T-helper 1 cell treated with Interleukin-12 subunit alpha and Interleukin-12 subunit beta and Interleukin-4 antibody, amounts not matched to agents 30 μg/mL and 1 μg/mL, for 36 hours (primary cell): ENCODE results near the gene SLC7A5.
"Not testable (repeated sequence)": the region's sequence is repeated elsewhere in the genome, so short reads cannot be mapped to it uniquely, and the experiment has no call there.

Source experiments
- H3K27ac Mint-ChIP-seq: one replicate; pipeline ENCODE4 v1.8.0; 2021; ENCODE audit warnings: mild to moderate bottlenecking, mixed read lengths
- H3K27me3 Mint-ChIP-seq: one replicate; pipeline ENCODE4 v1.8.0; 2021; ENCODE audit warnings: low read depth, mixed read lengths
- H3K36me3 Mint-ChIP-seq: one replicate; pipeline ENCODE4 v1.8.0; 2021; ENCODE audit warnings: low read depth, mixed read lengths
- H3K4me1 Mint-ChIP-seq: one replicate; pipeline ENCODE4 v1.8.0; 2021; ENCODE audit warnings: low read depth, mixed read lengths
- H3K4me3 Mint-ChIP-seq: one replicate; pipeline ENCODE4 v1.8.0; 2021; ENCODE audit warnings: mild to moderate bottlenecking, moderate library complexity, mixed read lengths
- H3K9me3 Mint-ChIP-seq: one replicate; pipeline ENCODE4 v1.8.0; 2021; ENCODE audit warnings: mixed read lengths

The SLC7A5 gene

GRCh38 chr16:87896924-87897520 is 27.7 kb upstream of the SLC7A5 start:
- H3K4me3 Mint-ChIP-seq: peak overlapping the region; percentile 69
- H3K27me3 Mint-ChIP-seq, H3K36me3 Mint-ChIP-seq, H3K9me3 Mint-ChIP-seq: not testable (repeated sequence)
- peaks cover 43% of the 10 kb centered on the region for H3K4me1 Mint-ChIP-seq
- peak overlapping the region; percentile 99 for H3K27ac Mint-ChIP-seq

- H3K27me3 Mint-ChIP-seq, H3K36me3 Mint-ChIP-seq, H3K9me3 Mint-ChIP-seq: not testable (repeated sequence)
- H3K27ac Mint-ChIP-seq: peak overlapping the region; percentile 99
- H3K4me1 Mint-ChIP-seq: peaks cover 43% of the 10 kb centered on the region
- H3K4me3 Mint-ChIP-seq: peak overlapping the region; percentile 76
These were observed 27.0 kb upstream of the SLC7A5 start for GRCh38 chr16:87896176-87896890.

- H3K9me3 Mint-ChIP-seq: no peaks in the 10 kb centered on the region
- no peaks in the 10 kb centered on the region for H3K36me3 Mint-ChIP-seq
- no peaks in the 10 kb centered on the region for H3K27me3 Mint-ChIP-seq
- peak overlapping the region; percentile 99 for H3K27ac Mint-ChIP-seq
- H3K4me3 Mint-ChIP-seq: peak overlapping the region; percentile 76
- peaks cover 43% of the 10 kb centered on the region for H3K4me1 Mint-ChIP-seq
These were observed 26.4 kb upstream of the SLC7A5 start for GRCh38 chr16:87895641-87896141.

GRCh38 chr16:87894005-87894404 is 24.7 kb upstream of the SLC7A5 start:
- H3K4me1 Mint-ChIP-seq: peaks cover 43% of the 10 kb centered on the region
- not testable (repeated sequence) for H3K4me3 Mint-ChIP-seq, H3K9me3 Mint-ChIP-seq, H3K36me3 Mint-ChIP-seq, H3K27me3 Mint-ChIP-seq, H3K27ac Mint-ChIP-seq

DNA sequence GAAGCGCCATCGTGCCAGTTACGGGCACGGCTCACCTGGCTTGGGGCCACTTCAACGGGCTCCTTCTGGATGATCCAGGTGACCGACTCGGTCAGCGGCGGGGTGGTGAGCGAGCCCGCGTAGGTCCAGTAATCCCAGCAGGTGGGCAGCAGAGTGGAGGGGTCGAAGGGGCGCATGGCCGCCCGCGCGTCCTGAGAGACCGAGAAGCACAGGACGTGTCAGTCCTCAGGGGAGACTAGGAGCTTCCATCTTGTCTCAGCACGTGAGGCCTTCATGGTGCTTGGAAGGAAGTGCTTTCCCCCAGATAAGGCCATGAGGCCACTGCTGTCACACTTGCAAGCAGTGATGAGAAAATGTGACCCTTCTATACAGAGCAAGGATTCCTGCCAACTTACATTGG is 22.5 kb upstream of the SLC7A5 start:
- H3K4me3 Mint-ChIP-seq: no peak overlapping the region
- H3K27ac Mint-ChIP-seq: no peak overlapping the region
- H3K27me3 Mint-ChIP-seq: no peaks in the 10 kb centered on the region
- peaks cover 28% of the 10 kb centered on the region for H3K4me1 Mint-ChIP-seq
- no peaks in the 10 kb centered on the region for H3K9me3 Mint-ChIP-seq
- H3K36me3 Mint-ChIP-seq: peaks cover 3% of the 10 kb centered on the region

- H3K4me3 Mint-ChIP-seq, H3K27ac Mint-ChIP-seq, H3K27me3 Mint-ChIP-seq, H3K9me3 Mint-ChIP-seq, H3K36me3 Mint-ChIP-seq: not testable (repeated sequence)
- peaks cover 10% of the 10 kb centered on the region for H3K4me1 Mint-ChIP-seq
These were observed 20.5 kb upstream of the SLC7A5 start for GRCh38 chr16:87889762-87890161.

DNA sequence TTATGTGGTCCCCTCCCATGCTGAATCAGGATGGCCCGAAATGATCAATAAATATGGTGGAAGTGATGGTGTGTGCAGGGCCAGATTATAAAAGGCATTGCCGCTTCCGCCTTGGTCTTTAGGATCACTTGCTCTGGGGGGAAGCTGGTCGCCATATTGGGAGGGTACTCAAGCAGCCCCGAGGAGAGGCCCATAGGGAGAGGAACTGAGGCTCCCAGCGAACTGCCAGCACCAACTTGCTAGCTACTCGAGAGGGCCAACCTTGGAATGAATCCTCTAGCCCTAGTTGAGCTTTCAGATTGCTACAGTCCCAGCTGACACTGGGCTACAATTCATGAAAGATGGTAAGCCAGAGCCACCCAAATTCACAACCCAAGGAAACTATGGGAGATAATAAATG is 19.0 kb upstream of the SLC7A5 start:
- not testable (repeated sequence) for H3K4me1 Mint-ChIP-seq, H3K4me3 Mint-ChIP-seq, H3K27me3 Mint-ChIP-seq, H3K9me3 Mint-ChIP-seq, H3K36me3 Mint-ChIP-seq, H3K27ac Mint-ChIP-seq

DNA sequence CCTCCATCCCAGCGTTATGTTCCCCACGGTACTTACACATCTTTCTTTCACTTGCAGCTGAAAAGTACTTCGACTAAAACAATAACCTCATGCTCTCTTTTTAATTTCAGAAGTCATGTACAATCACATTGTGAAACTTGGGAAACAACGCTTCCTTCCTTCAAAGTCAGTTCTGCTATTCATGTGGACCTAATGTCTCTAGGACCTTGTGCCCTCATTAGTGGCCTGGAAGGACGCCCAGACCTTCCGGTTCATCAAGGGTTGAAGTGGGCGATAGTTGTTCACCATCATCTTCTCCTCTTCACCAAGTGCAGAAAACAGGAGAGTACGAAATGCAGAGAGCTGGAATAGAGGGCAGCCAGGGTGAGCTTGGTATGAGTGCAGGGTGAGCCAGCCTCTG is 18.6 kb upstream of the SLC7A5 start:
- not testable (repeated sequence) for H3K36me3 Mint-ChIP-seq, H3K4me3 Mint-ChIP-seq, H3K27me3 Mint-ChIP-seq, H3K27ac Mint-ChIP-seq, H3K4me1 Mint-ChIP-seq, H3K9me3 Mint-ChIP-seq

- H3K4me1 Mint-ChIP-seq, H3K9me3 Mint-ChIP-seq, H3K27me3 Mint-ChIP-seq, H3K27ac Mint-ChIP-seq, H3K36me3 Mint-ChIP-seq, H3K4me3 Mint-ChIP-seq: not testable (repeated sequence)
These were observed 16.2 kb upstream of the SLC7A5 start for GRCh38 chr16:87885371-87885967.

GRCh38 chr16:87882436-87883019 is 13.2 kb upstream of the SLC7A5 start:
- peaks cover 3% of the 10 kb centered on the region for H3K27me3 Mint-ChIP-seq
- peaks cover 5% of the 10 kb centered on the region for H3K4me1 Mint-ChIP-seq
- H3K36me3 Mint-ChIP-seq: peaks cover 3% of the 10 kb centered on the region
- H3K9me3 Mint-ChIP-seq: peaks cover 9% of the 10 kb centered on the region
- H3K4me3 Mint-ChIP-seq: no peak overlapping the region
- H3K27ac Mint-ChIP-seq: no peak overlapping the region

DNA sequence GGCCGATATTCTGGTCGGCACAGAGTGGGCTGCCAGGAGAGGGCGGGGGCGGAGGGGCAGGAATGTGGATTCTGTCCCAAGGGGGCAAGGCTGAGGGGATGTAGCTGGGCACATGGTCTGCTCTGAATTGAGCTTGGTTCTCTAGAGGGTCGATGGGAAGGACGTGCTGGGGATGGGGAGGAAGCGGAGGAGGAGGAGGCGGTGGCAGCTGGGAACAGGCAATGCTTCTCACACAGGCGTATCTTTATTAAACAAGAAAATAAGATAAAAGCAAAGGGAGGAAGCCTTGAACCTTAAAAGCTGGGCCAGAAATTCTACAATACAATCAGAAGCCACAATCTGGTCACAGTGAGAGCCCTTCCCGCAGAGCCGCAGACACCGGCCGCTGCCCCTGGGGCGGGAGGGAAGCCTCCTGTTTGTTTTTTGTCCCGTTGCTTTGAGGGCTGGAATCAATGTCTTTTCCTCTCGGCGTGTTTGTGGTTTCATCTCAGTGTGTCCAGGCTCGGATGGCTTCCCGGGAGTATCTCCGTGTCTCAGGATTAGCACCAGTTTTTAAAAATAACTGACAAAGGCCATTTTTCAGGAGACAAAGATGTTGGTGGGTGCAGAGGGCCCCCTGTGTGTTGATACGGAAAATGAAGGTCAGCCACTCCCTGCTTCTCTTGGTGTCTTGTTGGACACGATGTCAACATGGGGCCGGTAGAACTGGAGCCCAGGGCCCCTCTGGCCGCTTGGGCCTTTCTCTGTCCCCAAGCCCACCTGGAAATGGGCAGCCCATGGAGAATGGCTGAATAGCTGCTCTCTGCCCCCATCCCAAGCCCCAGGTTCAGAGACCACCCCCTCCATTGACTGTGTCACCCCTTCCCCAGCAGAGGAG is 12.3 kb upstream of the SLC7A5 start:
- H3K4me3 Mint-ChIP-seq: no peak overlapping the region
- peaks cover 3% of the 10 kb centered on the region for H3K27me3 Mint-ChIP-seq
- peaks cover 3% of the 10 kb centered on the region for H3K36me3 Mint-ChIP-seq
- H3K27ac Mint-ChIP-seq: no peak overlapping the region
- peaks cover 7% of the 10 kb centered on the region for H3K4me1 Mint-ChIP-seq
- H3K9me3 Mint-ChIP-seq: peaks cover 9% of the 10 kb centered on the region

- Mint-ChIP-seq H3K27ac (no peak overlapping the region), H3K4me1 (peaks cover 8% of the 10 kb centered on the region), H3K27me3 (no peaks in the 10 kb centered on the region), H3K4me3 (no peak overlapping the region), H3K36me3 (peaks cover 3% of the 10 kb centered on the region), H3K9me3 (peaks cover 9% of the 10 kb centered on the region)
These were observed 10.9 kb upstream of the SLC7A5 start for GRCh38 chr16:87880117-87880696.

GRCh38 chr16:87879411-87880013 is 10.2 kb upstream of the SLC7A5 start:
- H3K9me3 Mint-ChIP-seq, H3K27me3 Mint-ChIP-seq, H3K4me3 Mint-ChIP-seq, H3K36me3 Mint-ChIP-seq: not testable (repeated sequence)
- Mint-ChIP-seq H3K4me1 (peaks cover 15% of the 10 kb centered on the region), H3K27ac (peak overlapping the region; percentile 58)

GRCh38 chr16:87878704-87879103 is 9.4 kb upstream of the SLC7A5 start:
- H3K36me3 Mint-ChIP-seq: peaks cover 3% of the 10 kb centered on the region
- no peak overlapping the region for H3K4me3 Mint-ChIP-seq
- H3K4me1 Mint-ChIP-seq: peaks cover 17% of the 10 kb centered on the region

More at GRCh38 chr16:87878704-87879103, 9.4 kb upstream of the SLC7A5 start:
- peaks cover 9% of the 10 kb centered on the region for H3K9me3 Mint-ChIP-seq
- no peak overlapping the region for H3K27ac Mint-ChIP-seq
- no peaks in the 10 kb centered on the region for H3K27me3 Mint-ChIP-seq
